ENCODE data around the gene GRIK4.

DNA sequence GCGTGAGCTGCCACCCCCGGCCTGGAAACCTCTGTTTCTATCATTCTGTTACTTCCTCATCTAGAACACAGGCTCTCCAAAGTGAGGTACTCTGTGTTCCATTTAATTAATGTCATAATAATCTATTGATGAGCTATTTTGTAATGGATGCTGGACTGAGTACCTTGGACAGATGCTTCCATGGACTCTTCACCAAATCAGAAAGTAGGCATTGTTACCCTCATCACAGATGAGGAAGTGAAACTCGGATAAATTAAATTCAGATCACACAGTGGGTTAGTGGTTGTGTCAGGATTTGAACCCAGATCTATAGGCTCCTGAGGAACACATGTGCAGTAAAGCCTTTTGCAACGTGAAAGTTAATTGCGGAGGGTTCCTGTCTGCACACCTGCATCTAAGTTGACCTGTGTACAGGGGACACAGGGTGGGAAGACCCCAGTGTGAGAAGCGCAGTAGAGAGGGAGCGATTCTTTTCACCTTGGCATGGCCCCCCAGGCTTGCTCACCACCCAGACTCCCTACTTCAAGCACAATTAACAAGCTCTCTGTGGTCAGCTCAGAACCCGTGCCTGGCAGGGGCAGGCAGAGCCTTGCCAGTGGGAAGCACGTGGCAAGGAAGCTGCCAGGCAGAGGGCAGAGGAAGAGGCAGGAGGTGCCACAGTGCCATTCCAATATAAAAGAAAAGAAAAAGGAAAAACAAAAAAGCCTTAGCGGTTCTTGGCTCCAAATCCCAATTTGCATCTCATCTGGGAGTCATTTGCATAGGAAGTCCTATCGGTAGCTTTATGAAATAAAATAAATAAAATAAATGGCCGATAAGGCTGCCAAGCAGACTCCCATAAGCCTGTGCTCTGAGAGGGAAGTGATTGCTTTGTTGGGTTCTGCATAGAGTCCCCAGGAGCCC, 239.3 kb downstream of the GRIK4 start:
- no peak for TF ChIP-seq CTCF (conservative IDR thresholded peaks at IDR 0.05; ENCODE audit: low read length)
- TF ChIP-seq EZH2phosphoT487 (IDR thresholded peaks at IDR 0.05; ENCODE audit: borderline replicate concordance) = no peak
